Measurements from ENCODE around the gene AKAP6.

The AKAP6 gene

DNA sequence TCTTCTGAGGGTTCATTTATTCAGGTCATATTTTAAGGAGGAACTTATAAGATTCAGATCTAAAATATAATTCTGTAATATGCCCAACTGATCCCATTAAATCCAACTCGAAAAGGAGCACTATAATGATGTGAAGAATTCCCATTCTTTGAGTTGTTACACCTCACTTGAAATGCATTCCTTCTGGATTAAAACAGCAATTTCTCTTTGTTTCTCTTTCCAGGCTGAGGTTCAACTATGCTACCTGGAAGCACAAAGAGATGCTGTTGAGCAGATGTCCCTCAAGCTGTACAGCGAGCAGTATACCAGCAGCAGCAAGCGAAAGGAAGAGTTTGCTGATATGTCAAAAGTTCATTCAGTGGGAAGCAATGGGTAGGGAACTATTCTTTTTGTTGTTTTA lies 349.0 kb downstream of the AKAP6 start:
- no peak for DNase-seq (ENCODE audit: low read depth)

DNA sequence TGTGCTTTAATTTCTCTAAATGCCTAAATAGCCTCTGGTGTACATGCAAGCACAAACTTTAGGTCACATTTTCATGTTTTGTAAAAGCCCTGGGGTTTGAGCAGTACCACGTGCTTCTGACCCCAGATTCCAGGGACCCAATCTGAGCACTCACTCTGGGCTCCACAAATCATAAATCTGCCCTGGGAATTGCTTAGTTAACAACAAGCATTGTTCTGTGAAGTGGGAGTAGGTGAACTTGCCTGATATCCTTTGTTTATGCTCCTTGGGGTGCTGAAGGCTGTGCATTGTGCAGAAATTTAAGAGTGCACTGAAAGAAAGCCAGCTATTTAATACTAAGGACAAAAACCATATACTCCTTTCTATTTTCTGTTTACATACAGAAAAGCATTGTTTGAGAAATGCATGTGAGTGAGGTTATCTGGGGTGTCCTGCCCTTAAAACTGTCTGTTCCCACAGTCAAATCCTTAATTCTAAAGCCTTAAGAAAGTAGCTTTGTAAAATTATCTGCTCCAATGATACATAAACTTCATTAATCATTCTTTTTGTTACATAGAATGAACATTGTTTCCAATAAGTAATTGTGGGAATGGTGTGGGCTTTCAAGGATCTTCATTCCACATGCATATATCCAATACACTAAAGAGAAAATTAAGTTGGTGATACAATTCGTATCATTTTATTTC lies 351.0 kb downstream of the AKAP6 start:
- no peak for DNase-seq (ENCODE audit: low read depth)

DNA sequence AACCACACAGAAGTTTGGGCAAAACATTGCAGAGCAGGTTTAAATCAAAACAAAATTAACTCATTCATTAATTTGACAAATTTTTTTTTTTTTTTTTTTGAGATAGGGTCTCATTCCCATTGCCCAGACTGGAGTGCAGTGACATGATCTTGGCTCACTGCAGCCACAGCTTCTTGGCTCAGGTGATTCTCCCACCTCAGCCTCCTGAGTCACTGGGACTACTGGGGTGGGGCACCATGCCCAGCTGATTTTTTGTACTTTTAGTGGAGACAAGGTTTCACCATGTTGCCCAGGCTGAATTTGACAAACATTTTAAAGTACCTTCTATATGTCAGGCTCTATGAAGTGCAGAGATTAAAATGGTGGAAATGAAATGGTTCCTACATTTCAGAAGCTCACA lies 352.5 kb downstream of the AKAP6 start:
- DNase-seq (ENCODE audit: low read depth) = no peak

GRCh38 chr14:32682214-32682613 lies 353.1 kb downstream of the AKAP6 start:
- no peak for DNase-seq (ENCODE audit: low read depth)

DNA sequence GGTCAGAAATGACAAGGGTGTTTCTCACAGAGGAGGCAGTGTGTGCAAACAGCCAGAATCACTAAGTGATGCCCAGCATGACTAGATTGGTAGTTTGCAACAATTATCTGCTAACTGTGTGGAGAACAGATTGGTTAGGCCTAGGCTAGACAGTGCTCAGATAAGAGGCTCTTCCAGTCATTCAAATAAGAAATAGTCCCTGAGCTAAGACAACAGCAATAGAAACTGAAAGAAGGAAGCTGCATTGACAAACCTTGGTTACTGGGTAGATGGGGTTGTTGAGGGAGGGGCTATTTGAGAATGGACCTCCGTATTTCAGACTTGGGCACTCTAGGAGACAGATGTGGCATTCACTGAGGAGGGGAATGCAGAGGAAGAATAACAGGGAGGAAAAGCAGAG lies 354.6 kb downstream of the AKAP6 start:
- no peak for DNase-seq (ENCODE audit: low read depth)

GRCh38 chr14:32688941-32689340 lies 359.8 kb downstream of the AKAP6 start:
- no peak for DNase-seq (ENCODE audit: low read depth)

GRCh38 chr14:32692441-32692840 lies 363.3 kb downstream of the AKAP6 start:
- DNase-seq (ENCODE audit: low read depth) = no peak

GRCh38 chr14:32693114-32693513 lies 364.0 kb downstream of the AKAP6 start:
- no peak for DNase-seq (ENCODE audit: low read depth)

- no peak for DNase-seq (ENCODE audit: low read depth)
Observed at GRCh38 chr14:32694795-32695449, 365.8 kb downstream of the AKAP6 start.

GRCh38 chr14:32696325-32697091 lies 367.4 kb downstream of the AKAP6 start:
- no peak for DNase-seq (ENCODE audit: low read depth)

DNA sequence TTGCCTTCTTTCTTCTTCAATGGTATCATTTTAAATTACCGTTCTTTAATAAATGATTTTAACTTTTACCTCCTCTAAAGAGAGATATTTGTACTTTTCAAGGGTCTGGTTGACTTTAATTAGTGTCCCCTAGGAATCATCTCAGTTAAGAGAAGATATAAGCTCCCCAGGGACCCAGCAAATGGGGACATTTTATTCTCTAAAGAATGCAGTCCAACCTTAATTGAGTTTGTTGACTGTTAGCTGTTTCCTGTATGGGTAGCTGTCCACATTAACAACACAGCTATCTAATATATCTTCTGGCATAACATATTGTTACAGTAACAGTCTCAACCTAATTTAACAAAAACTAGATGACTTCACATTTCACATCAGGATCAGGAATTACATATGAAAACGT lies 368.0 kb downstream of the AKAP6 start:
- no peak for DNase-seq (ENCODE audit: low read depth)

DNA sequence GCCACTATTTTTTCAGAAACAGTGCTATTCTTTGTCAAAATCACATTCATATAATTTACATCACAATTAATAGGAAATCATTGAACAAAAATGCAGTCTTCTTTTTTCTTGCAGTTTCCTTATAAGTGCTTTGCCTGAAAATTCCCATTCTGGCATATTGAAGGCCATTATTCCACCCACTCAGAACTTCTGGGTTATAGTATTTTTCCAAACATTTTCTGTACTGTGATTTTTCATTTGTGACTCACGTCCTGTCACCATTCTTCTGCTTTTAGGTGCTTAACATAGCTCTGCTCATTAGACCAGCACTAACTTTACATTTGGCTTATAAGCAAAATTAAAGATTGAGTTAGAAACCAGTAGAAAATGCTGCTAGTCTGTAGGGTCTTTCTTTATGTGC lies 368.6 kb downstream of the AKAP6 start:
- DNase-seq (ENCODE audit: low read depth) = no peak

DNA sequence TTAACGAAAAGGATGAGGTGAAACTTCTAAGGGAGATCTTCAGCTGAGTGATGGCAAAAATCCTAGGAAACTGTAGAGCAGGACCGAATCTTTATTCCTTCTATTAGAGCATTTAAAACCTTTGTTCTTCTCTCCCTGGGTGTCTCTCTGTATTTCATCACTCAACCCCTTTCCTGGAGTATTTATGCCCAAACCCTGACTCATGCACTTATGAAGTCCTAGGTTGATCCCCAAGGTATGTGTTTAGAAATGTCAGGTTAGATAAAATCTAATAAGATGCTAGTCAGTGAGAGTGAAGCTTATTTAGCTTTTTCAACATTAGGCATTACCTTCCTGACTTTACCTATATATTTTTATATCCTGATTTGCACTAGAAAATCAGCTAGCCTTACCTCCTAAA lies 369.7 kb downstream of the AKAP6 start:
- DNase-seq (ENCODE audit: low read depth) = no peak

- no peak for DNase-seq (ENCODE audit: low read depth)
Observed at GRCh38 chr14:32701475-32701874, 372.4 kb downstream of the AKAP6 start.

GRCh38 chr14:32702088-32702487 lies 373.0 kb downstream of the AKAP6 start:
- no peak for DNase-seq (ENCODE audit: low read depth)

DNA sequence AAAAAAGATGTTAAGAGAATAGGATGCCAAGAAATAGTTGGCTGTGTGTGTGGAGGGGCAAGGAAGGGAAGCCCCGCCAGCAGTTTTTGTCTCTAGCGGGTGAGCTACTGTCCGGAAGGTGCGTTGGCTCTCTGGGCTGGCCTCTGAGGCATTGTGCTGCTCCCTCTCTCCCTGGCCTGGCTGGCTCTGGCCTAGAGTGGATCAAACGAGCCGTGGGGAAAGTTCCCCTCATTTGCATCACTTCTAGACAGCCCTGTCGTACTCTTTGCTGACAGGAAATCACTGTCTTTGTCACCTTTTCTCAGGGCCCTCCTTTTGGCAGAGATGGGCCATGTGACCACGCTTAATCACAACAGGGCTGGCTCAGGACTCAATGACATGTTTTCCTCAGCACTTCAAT lies 373.5 kb downstream of the AKAP6 start:
- DNase-seq (ENCODE audit: low read depth) = no peak

- DNase-seq (ENCODE audit: low read depth) = no peak
Observed at GRCh38 chr14:32703183-32703621, 374.1 kb downstream of the AKAP6 start.

DNA sequence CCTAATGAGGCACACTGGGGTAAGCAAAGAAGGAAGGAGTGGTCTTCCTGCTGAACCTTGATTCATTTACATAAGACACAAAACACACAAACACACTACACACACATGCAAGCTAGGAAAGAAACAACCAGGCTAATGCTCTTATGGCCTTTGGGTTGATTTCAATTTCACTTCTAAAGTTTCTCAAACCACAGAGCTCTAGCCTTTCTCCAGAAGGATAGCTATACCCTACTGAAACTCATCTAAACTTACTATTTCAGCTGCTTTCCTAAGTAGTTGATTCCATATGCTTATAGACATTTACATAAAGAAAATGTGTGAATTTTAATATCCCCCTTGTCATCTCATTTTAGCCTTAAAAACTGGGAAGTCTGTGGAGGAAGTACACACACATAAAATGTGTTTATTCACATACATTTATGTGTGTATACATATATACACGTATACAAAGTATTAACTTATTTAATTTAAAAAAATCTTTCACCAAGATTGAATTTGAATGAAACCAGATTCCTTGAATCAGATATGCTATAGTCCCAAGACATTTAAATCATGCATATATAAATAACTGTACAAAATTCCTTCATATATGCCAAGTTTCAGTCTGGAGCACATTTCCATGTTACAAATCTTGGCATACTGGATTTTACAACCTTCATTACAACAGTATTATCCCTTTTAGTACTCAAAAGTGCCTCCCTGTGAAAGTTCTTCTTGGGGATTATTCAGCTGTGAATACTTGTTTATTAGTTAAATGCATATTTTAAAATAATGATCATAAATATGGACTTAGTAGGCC lies 377.8 kb downstream of the AKAP6 start:
- no peak for DNase-seq (ENCODE audit: low read depth)

- no peak for DNase-seq (ENCODE audit: low read depth)
Observed at GRCh38 chr14:32707742-32708500, 378.8 kb downstream of the AKAP6 start.

GRCh38 chr14:32709027-32709426 lies 379.9 kb downstream of the AKAP6 start:
- no peak for DNase-seq (ENCODE audit: low read depth)

- DNase-seq (ENCODE audit: low read depth) = no peak
Observed at GRCh38 chr14:32710231-32710671, 381.2 kb downstream of the AKAP6 start.

Data from stimulated activated CD8-positive, alpha-beta memory T cell treated with anti-CD3 and anti-CD28 coated beads, Interleukin-12 subunit alpha, Interleukin-12 subunit beta, amount 100 ng/mL, for 4 hours (primary cell).